NOMO-1 (cell line): Measurements from ENCODE around the gene TUBB2A.
"Not testable (repeated sequence)": the region's sequence is repeated elsewhere in the genome, so short reads cannot be mapped to it uniquely, and the experiment has no call there.

Experiments
- DNase-seq, 2 experiments: peaks; one replicate each; lab custom pipeline; 2025; ENCODE audit not compliant: unreplicated experiment in 2 of 2; lab: John Stamatoyannopoulos, UW

Gene TUBB2A

DNA sequence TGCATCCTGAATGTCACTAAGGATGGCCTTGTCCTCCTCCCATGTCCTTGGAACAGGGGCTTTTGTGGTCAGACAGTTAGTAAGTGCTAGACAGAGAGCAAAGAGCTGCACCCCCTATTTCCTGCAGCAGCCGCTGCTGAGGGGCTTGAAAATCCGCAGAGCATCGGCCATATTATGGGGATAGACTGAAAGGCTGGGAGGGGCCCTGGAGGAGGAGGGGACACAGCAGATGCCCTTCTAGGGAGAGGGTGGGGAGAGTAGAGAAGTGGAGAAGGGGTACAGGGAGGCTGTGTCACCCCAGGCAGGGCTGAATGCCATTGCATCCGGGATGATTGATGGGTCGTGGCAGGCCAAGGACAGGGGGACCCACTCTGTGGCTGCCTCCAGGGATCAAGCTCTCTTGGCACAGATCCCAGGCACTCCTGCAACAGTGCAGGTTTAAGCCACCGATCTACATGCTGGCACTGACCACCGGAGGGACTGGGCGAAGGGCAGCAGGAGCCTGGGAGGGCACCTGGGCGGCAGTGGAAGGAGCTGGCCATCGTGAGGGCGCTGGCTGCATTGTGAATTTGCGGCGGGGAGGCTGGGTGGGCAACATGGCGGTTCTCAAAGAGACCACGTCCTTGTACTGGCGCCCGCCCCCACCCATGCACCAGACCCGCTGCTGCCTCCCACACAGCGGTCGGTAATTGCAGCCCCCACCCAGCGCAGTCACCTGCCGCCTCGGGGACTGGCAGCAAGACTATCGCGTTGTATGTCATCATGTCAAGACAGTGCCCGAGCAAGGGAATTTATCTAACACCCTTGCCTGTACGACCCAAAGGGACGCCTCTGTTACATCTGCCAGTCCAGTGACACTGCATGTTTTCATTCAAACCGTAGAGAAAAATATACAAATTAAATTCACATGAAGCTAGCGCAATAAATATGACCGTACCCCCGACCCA, 887 bp downstream of the TUBB2A start:
- DNase-seq = peak in 1 of 2 experiments; percentile 20

DNA sequence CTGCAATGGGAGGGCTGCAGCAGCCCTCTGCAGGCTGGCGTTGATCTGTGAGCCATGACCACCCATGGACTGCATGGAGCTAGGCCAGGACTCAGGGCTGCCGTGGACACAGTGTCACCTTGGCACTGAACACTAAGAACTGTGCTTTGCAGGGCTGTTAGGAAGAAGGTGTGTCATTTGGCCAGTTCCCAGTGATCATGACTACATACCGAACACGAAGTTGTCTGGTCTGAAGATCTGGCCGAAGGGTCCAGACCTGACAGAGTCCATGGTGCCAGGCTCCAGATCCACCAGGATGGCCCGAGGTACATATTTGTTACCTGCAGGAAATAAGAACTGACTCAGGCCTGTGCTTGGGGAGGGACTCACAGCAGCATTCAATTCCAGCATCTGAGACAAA, 1.9 kb downstream of the TUBB2A start:
- DNase-seq = not testable (repeated sequence)

DNA sequence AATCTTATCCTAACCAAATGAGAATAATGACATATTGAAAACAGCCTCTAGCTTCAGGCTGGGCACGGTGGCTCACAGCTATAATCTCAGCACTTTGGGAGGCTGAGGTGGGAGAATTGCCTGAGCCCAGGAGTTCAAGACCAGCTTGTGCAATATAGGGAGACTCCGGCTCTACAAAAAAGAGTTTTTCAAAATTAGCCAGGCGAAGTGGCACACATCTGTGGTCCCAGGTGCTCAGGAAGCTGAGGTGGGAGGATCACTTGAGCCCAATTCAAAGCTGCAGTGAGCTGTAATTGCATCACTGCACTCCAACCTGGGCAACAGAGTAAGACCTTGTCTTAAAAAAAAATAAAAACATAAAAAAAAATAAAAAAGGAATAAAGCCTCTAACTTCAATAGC, 4.7 kb downstream of the TUBB2A start:
- no peak for DNase-seq

DNA sequence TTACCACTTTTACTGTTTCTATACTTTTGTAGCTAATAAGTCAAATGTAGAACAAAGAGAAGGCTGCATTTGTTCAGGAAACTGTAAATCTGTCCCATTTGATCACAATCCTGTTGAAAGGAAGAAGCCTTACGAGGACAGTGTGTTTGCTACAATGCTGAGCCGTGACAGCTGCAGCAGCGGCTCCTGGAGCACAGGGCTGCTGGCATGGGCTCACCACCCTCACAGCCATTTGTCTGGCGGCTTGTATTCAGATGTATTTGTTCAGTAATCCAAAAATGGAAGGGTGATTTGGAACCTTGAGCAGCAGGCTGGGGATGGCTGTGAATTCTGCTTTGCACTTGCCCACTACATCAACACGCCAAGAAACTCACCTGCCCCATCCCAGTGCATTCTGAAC, 5.7 kb downstream of the TUBB2A start:
- no peak for DNase-seq

DNA sequence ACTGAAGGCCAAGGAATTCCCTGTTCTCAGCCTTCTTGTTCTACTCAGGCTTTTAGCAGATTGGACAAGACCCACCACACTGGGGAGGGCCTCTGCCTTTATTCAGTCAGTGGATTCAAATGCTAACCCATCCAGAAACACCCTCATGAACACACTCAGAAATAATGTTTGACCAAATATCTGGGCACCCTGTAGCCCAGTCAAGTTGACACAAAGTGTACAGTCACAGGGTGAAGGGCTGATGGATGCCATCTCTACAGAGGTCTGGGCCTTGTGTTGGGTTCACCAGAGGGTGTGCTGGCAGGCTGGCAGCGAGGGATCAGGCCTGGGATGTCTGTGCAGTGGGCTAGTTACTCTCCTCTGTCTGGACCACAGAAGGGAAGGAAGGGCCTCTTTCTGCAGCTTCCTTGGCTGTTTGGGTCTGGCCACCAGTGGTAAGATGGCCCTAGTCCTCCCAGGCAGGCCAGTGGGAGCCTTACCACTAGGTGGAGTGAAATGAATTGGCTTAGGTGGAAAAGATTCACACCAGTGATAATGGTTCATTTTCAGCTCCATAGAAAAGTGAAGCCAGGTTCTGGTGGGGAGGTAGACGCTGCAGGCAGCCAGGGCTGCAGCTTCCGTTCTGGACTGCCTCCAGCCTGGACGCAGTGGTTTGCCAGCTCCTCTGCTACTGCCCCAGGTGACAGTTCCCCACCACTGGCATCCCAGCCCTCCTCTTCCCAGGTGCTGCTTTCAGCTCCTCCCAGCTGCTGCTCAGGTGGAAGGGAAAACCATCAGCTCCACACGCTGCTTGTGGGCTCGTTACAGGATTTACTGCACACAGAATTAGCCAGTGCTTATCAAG, 9.2 kb downstream of the TUBB2A start:
- no peak for DNase-seq

DNA sequence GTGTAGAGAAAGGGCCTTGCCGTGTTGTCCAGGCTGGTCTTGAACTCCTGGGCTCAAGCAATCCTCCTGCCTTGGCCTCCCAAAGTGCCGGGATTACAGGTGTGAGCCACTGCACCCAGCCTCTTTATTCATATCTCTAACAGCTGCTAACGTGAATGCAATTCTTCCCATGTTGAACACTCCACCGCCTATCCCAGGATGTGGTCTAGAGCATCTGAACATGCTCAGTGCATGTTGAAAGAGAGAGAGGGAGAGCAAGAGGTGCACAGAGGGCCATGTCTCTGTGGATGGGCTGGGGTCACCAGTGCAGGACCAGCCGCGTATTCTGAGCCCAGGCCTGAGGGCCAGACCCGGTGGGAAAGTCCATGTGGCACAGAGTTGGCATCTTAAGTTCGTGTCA, 12.8 kb downstream of the TUBB2A start:
- no peak for DNase-seq

DNA sequence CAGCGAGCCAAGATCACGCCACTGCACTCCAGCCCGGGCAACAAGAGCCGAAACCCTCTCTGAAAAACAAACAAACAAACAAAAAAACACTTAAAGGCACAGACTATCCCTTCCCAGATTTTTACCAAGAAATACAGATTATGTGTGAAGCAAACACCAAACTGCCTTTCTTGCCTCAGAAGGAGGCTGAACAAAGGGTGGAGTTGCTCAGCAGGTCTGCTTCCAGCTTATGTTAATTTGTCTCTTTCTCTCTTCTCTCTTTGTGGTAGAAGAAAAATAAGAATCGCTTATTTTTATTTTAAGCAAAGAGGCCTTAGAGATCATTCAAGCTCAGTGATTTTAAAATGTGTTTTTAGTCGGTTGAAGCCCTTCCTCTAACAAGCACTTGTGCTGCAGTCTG, 14.2 kb downstream of the TUBB2A start:
- DNase-seq = no peak

DNA sequence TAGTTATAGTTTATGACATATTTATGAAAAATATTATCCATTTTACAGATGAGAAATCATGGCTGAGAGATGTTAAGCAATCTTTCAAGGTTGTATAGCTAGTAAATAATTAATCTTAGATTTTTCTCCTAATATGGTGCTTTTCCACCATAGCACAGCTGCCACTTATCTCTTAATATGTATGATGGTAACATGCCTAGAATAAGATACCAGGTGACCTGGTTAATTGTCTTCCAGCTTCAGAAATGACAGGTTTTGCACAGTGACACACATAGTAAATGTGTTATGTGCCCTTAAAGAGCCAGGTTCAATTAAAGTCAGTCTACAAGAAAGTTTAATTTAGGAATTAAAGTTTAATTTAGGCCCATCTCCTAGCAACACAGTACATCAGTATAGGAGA, 14.8 kb downstream of the TUBB2A start:
- no peak for DNase-seq

DNA sequence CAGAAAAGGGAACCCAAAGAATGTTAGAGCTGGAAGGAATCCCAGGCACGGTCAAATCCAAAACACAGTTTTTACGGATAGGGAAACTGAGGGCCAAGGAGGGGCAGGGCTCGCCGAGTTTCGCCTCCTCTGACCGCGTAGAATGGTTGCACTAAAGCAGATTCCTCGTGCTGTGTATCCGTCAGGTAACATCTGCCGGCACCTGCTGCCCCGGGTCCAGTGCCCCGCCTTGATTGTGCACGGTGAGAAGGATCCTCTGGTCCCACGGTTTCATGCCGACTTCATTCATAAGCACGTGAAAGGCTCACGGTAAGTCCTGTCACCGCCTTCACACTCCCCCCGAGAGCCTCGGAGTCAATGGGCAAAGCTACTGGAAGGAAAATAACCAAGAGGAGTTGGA, 17.1 kb downstream of the TUBB2A start:
- DNase-seq = no peak

DNA sequence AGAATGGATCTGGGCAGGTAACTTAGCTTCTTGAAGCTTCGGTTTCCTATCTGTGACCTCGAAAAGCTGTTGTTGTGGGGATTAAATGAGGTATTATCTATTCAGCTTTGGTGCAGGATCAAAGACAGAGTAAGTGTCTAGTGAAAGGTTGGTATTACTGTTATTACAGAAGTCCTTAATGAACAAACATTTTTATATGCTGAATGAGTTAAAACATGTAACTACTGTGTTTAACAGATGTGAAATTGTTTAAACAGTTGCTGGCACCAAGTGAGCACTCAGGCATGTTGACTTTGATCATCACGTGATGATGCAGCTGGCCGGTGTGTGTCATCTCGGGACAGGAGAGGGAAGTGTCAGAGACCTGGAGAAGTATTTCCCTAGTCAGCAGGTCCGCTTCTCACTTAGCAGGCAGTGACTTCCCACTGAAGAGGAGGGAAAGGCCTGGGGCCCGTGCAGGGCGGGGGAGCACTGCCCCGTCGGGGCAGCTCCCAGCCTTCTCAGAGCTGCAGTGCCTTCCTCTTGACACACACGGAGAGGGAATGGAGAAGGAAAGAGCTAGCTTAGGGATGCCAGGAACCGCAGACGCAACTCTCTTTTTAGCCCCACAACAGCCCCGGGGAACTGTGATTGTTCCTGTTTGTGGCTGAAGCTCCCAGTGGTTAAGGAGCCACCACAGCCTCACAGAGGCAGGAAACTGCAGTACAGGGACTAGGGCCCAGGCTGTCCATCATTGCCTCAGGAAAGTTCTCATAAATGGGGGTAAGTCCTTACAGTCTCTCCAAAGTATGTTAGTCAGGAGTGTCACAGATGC, 18.0 kb downstream of the TUBB2A start:
- peak; percentile 37 to 38 for DNase-seq

DNA sequence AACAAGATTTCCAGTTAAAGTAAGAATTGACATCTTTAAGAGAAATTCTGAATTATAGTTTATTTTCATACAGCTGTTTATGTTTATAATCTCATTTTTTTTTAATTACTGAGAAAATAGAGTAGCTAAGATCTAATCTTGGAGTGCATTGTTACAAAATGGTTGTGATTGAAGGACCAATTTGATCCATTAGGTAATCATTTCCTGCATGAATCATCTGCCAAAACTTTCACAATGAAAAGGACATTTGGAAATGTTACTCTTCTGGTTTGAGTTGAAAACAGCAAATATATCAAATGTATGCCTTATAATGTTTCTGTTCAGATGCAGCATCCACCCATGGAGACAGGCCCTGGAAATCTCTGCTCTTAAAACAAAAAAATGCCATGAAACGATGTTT, 19.0 kb downstream of the TUBB2A start:
- peak; percentile 20 to 49 for DNase-seq

DNA sequence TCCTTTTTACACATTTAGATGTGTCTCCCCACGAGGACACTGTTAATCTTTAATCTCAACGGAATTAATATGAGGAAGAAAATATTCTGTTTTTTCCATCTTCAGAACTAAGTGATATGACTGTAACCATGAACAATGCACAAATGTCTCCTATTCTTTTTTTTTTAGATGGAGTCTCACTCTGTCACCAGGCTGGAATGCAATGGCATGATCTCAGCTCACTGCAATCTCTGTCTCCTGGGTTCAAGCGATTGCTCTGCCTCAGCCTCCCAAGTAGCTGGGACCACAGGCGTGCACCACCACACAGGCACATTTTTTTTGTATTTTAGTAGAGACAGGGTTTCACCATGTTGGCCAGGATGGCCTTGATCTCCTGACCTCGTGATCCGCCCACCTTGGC, 19.5 kb downstream of the TUBB2A start:
- DNase-seq = not testable (repeated sequence)

DNA sequence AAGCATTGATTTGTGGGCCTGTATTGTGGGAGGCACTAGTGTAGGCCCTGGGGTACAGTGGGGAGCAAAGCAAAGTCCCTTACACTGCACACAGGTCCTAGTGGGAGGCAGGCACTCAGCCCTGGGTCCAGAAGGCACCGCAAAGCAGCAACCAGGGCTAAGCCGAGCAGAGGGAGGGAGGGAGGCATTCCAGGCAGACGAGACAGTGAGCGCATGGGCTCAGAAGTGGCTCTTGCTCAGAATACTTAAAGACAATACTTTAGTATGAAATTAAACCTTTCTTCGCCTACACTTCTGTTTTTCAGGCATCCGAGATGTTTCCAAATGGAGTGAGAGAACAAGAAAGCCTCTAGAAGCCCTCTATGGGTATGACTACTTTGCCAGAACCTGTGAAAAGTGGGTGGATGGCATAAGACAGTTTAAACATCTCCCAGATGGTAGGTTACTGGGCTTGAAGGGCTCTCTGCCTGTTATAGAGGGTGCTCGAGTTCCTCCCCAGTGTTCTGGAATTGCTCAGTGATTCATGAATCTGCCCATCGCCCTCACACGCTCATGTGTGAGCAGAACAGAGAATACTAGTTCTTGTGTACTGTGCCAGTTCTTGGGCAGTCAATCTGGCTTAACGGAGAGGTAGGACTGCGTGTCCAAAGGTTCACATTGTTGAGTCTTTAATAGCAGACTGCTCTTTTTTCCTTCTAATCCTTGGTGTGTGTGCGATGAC, 20.1 kb downstream of the TUBB2A start:
- DNase-seq = no peak

DNA sequence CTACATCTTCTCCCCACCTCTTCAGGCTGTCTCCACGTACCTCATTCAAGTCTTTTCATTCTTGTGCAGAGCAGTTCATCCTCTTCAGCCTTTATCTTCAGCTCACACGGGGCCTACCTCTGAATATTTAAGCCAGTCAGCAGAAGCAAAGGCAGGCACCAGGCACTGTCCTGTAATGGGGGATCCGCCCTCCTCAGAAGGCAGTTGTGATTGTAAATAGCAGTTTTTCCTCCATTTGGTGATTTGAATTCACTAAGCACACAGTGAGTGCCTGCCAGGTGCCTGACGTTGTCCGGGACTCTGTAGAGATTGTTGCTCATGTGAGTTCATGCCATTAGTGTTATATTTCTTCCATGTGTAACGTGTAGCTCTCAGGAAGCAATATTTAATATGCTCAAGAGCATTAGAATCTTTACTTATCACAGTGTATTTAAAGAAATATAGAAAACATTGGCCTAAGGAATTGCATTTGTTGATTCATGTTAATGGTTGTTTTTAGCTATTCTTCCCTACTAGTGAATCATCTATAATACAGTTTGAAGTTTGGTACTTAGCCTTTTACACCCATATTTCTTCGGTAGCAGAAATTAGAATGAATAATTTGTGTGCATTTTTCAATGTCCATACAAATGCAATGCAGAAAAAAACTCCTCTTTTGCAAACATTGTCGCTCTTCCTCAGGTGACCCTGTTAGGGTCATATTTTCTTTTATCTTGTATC, 20.9 kb downstream of the TUBB2A start:
- no peak for DNase-seq

DNA sequence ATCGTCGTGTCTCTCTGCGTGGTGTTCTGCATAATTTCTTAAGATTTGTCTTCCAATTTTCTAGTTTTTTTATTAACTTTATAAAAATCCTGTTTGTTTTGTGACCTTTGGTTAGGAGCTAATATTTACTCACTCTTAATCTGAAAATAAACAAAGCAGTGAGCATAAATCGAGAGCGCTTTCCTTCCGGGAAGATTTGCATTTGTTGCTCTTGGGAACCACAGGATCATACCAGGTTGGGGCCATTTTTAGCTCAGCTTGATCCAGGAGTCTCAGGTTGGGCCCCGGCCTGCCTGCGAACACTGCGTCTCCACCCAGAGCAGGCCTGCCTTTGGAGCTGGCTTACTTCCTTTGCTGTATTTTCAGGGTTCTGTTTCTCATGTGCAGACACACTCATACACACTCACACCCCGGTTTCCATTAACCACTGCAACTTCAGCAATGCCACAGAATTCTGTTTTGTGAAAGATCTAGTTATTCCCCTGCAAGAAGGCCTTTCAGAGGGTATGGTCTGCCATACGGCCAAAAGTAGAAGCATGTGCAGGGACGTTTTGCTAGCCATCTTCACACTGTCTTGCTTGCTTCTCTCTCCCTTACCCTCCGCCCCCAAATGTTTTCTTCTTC, 21.6 kb downstream of the TUBB2A start:
- no peak for DNase-seq

DNA sequence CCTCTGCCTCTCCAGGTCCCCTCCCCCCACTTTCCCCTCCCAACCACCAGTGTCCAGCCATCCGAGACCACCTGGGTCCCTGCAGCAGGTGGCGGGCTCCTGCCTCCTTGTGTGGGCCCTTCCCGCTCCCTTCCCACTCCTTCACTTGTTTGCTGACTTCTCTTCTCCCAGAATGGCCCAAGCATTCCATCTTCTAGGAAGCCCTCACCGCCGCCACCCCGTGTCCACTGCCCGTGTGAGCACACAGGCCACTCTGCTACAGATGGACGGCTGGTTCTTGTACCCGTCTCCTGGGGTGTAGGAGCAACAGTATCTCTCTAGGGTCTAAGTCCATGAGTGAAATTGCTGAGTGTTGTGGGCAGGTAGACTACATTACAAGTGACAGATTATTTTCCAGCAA, 23.8 kb downstream of the TUBB2A start:
- DNase-seq = no peak

DNA sequence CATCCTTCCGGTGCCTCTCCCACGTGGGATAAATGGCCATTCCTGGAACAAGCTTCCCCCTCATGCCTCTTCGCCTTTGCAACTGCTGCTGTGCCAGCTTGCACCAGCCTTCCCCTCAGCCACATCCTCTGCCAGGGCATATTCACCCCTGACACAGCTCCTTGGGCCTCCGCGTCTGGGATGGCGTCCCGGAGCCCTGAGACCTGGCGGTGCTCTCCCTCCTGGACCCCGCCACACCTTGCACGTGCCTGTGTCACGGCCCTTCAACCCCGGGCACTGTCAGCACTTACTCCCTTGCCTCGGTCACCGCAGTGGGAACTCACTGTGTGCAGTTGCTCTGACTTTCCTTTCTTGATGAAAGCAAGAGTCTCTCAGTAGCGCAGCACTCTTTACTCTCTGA, 25.6 kb downstream of the TUBB2A start:
- no peak for DNase-seq

DNA sequence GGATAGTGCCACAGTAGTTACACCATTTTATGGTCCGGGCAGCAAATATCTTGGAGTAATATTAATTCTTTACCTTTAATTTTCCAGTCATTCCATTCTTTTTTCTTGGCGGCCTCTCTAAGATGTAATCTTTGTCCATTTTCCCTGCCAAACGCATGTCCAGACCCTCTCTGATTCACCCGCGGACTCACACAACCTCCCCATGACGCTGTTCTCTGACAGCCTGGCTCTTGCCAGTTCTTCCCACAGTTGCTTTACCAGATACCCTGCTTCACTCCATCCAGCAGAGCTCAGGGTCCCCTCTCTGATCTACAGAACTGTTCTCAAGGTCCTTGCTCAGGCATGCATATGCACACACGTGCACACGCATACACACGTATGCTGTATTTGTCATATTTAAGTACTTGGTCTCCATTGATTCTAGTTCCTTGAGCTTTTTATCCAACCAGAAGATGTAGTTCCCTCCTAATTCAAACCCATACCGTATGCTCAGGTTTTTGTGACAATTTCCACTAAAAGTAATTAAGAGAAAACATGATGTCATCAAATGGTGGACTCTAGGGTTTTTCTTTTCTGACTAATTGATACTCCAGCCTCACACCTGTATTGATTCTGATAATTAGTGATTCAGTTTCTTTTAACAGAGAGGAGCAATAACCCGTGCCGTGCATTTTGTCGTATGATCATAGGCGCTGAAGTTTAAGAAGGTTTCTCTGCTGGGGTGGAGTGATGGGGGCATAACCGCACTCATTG, 28.8 kb downstream of the TUBB2A start:
- no peak for DNase-seq

DNA sequence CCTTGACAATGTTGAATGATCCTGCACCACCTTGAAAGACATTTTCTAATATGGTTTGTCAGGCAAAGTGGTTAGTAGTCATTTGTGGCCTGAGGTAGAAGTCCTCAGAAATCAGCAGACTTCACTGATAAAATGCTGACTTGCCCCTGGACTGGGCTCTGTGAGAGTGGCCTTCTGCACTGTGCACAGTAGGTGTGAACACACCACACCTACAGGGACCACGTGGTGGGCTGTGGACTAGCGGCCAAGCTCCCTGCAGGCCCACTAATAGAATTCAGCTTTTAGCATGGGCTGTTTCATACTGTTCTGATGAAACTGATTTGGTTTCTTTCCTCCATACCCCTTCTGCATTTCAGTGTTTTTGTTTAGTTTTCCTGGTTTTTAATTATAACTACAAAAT, 31.5 kb downstream of the TUBB2A start:
- DNase-seq = no peak
